ENCODE data around the gene ANKS3.

GRCh38 chr16:4690946-4691665 lies 43.0 kb downstream of the ANKS3 start:
- TF ChIP-seq POLR2A (IDR thresholded peaks at IDR 0.05) (no peak), CTCF (IDR thresholded peaks at IDR 0.05) (no peak), POLR2AphosphoS5 (IDR thresholded peaks at IDR 0.05) (no peak), EP300 (IDR thresholded peaks at IDR 0.05) (no peak)
